T1000 (cell line): ENCODE measurements around the gene TMEM184C.

Experiments
- DNase-seq: peaks from one replicate; lab custom pipeline; 2025; ENCODE audit warnings: mixed read lengths; lab: John Stamatoyannopoulos, UW

The TMEM184C gene

DNA sequence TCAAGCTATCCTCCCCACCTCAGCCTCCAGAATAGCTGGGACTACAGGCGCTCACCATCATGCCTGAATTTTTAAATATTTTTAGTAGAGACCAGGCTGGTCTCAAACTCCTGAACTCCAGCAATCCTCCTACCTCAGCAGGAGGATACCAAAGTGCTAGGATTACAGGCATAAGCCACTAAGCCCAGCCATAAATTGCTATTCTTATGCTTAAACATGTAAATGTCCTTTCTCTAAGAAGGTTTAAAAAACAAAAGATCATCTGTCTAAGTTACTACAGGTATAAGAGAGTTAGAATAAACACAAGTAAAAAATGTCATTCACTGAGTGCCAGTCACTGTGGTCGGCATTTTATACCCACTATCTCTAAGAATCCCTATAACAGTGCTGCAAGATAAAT is 38.4 kb downstream of the TMEM184C start:
- no peak for DNase-seq

DNA sequence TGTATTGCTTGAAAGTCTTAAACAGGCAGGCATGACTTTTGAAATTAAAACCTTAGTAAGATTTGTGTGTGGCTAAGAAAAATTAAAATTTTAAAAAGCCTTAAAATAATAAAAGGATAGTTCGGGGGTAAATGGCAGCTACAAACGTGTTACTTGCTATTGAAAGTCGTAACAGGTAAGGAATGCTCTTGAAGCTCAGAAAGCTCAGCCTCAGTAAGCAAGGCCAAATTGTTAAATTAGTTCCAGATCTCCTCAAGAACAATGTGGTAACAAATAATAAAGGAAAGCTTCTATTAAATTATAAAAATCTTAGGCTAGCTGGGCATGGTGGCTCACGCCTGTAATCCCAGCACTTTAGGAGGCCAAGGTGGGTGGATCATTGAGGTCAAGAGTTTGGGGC is 41.3 kb downstream of the TMEM184C start:
- no peak for DNase-seq

DNA sequence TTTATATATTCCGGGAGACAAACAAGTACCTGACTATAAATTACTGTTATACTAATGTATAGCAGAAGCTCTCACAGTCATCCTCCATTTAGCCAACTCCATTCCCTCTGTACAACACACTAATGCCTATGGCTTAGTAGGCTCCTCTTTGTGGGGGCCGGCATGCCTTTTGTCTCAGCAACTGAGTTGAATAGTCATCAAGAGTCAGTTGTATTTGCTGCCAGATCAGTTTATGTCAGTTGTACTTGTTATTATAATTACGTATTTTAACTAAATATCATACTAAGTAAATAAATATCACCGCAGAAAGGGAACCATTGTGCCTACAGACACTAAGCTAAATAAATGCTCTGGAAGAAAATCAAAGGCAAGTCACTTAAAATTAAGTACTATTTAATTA is 56.9 kb downstream of the TMEM184C start:
- no peak for DNase-seq

DNA sequence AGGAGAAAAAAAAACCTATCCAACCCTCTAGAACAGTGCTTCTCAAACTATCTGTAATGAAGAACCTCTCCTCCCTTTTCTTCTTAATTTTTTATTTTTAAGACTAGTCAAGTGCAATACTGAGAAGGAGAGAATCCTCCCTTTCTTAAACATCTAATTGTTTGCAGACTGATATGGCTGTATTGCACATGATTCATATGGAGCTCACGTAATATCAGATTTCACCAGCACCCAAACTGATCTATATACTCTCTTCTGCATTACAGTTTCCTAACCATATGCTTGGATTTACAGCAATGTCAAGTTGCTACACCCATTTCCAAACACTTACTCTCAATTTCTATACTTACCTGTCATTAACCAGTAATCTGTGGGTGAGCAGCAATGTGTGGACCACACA is 57.3 kb downstream of the TMEM184C start:
- no peak for DNase-seq

DNA sequence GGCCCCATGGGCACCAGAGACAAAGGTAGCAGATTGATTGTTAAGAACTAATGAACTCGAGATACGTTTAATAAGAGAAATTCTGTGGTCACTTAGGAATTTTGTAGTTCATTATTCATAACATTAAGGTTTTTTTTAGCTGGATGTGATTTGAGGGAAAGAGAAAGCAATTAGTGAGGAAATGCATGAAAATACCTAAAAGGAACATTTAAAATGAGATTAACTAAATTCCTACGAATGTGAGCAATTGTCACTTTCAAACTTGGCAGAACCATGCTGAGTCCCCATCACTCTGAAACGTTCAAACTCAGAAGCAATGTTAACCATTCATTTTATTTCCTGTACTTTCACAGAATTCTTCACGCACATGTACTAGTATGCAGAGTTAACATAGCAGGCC is 60.9 kb downstream of the TMEM184C start:
- no peak for DNase-seq

DNA sequence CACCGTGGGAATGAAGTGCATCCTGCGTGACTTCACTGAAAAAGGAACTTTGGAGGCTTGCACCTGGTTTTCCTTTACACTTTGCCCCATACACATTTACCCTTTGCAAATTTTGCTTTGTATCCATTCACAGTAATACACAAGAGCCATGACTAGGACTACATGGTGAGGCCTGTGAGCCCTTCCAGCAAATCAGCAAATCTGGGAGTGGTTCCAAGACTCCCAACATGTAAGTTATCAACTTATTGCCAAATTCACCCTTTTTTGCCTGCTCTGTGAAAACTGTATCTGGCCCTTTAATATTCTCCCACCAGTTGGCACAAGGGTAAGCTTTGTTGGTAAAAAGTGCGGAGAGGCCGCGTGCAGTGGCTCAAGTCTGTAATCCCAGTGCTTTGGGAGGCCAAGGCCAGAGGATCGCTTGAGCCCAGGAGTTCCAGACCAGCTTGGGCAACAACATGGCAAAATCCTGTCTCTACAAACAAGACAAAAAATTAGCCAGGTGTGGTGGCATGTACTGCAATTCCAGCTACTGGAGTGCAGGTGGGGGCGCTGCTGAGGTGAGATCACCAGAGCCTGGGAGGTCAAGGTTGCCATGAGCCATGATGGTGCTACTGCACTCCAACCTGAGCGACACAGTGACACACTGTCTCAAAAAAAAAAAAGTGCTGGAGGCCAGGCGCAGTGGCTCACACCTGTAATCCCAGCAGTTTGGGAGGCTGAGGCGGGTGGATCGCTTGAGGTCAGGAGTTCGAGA is 61.8 kb downstream of the TMEM184C start:
- DNase-seq: no peak

DNA sequence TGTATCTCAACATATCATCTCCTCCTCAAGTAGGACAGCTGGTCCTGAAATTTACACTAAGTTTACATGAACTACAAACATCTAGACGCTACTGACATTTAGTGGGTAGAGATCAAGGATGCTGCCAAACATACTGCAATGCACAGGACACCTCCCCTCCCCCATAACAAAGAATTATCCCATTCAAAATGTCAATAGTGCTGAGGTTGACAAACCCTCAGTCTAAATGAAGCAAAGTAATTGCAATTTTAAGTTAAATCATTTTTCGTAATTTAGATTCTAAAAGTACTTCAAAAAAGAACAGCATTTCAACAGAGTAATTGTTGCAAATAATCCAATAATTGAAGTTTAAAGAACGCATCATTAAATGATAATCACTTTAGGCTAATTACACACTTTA is 65.6 kb downstream of the TMEM184C start:
- DNase-seq: no peak

DNA sequence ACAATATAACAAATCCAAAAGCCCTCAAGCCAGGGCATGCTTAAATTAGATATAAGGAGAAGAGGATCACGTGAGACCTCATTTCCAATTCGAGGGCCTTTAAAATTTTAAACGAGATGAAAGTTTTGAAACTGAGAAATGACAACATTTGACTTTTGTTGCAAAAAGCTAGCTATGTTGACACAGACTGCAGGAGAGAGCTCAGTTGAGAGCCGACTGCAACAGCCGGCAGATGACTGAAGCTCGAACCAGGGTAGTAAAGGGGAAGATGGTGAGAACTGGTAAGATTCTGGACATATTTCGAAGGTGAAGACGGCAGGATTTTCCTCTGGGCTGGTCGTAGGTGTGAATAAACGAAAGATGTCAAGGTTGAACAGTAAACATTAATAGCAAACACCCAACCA is 66.0 kb downstream of the TMEM184C start:
- no peak for DNase-seq

DNA sequence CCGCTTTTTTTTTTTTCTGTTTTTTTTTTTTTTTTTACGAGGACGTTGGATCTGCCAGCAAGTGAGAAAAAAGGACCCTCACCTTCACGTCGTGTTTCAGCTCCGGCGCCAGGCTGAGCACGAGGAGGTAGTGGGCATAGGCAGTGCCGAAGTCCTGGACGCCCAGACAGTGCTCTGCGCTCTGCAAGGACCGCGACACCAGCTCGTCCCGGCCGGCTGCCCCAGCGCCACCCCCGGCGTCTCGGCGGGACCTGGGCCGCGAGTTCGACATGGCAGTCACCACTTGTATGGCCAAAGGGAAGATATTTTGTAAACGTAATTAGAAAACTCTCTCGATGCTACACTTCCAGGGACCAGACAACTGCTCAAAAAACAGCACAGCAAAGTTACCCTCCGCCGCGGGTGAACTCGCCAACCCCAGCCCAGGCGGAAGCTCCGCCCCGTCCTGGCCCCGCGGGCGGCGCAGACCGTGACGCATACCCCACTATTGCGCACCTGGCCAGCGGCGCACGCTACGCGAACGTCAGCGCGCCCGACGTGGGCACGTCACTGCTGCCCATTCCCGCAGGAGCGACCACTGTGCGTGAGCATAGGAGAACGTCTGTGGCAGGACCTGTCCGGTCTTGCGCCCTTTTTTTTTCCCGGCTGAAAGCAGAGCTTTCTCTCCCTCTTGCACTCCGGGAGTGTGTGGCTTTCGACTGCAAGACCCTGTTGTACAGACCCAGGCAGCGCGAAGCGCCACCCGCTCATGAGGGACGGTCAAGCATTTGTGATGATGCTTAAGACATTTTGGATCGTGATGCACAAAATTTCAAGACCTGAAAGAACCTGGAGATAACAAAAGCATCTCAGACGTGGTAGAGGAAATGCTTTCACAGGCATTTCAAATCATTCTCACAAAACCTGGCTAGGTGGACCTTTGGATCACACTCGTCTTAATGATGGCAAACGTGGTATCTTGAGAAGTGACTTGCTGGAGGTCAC is 66.8 kb downstream of the TMEM184C start, which contains the start of gene PRMT9:
Gene PRMT9, minus strand, starts transcription at position 447 of the 984 bp plus-strand sequence. Its CDS starts 176 bp downstream, at position 271.
- DNase-seq: peak; percentile 91

DNA sequence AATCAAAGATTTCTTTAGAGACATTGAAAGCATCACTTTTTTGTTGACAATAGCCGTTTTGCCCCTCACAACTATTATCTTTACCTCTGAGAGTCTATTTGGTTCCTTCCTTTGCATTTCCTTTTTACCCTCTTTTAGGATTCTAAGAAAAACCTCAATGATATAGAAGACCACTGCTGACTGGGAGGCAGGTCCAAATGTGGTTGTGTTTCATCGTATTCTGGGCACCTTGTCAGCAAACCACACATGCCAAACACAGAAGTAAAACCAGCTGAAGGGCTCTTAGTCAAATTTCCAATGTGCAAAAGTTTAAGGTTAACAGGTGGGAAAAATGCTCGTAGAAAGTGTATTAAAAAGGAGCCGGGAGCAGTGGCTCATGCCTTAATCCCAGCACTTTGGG is 71.9 kb downstream of the TMEM184C start:
- no peak for DNase-seq

DNA sequence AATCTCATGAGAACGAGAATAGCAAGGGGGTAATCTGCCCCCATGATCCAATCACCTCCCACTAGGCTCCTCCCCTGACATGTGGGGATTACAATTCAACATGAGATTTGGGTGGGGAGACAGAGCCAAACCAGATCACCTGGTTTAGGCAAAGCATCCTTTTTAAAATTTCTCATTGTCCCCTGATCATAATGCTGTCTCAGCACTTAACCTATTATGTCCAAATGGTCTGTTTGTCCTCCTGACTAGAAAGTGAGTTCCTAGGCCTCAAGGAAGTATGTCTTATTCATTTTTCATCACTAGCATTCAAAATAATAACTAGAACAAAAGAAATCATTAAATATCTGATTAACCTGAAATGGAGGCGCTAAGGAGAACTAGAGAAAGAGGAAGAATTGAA is 74.6 kb downstream of the TMEM184C start:
- no peak for DNase-seq

DNA sequence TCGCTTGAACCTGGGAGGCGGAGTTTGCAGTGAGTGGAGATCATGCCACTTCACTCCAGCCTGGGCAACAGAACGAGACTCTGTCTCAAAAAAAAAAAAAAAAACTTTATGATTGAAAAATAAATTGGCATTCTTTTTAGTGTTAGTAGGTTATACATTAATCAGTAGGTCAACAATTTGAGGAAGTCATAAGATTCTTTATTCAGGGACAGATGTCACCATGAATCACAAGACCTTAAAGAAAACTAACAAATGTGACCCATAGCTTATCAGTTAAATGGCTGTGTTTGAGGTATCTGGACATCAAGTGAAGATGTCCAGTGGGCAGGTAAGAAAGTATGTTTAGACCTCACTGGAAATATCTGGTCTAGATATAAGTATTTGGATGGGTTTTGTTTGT is 76.0 kb downstream of the TMEM184C start:
- DNase-seq: no peak

DNA sequence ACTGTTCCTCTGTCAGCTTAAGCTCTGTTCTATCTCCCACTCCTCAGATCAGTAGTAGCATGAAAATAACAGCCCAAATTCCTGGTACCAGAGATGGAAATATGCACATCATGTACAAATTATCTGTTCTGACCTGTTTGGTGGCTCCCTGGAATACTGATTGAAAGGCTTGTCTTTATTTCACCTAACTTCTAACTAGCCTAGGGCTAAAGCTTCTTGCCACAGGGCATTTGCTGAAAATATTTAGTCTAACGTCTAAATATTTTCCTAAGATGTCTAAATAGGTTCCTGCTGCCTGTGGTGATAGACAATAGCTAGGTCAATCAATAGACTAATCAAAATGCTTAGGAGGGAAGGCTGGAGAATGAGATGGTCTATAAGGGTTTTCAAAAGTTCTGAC is 79.7 kb downstream of the TMEM184C start:
- DNase-seq: no peak

DNA sequence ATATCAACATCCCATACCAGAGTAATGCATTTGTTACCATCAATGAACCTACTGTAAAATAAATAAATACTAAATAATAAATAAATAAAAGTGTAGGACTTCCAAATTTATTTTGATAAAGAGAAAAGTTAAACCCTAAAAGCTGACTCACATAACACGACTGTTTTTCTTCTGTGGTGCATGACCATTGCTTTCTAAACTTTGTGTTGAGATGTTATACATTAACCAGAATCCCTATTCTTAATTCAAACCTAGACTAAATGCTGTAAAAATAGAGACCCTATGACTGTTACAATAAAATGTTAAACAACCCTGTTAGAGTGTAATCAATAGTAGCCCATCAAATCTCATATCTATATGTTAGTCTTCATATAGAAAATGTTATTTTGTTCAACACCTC is 87.6 kb downstream of the TMEM184C start:
- DNase-seq: no peak

DNA sequence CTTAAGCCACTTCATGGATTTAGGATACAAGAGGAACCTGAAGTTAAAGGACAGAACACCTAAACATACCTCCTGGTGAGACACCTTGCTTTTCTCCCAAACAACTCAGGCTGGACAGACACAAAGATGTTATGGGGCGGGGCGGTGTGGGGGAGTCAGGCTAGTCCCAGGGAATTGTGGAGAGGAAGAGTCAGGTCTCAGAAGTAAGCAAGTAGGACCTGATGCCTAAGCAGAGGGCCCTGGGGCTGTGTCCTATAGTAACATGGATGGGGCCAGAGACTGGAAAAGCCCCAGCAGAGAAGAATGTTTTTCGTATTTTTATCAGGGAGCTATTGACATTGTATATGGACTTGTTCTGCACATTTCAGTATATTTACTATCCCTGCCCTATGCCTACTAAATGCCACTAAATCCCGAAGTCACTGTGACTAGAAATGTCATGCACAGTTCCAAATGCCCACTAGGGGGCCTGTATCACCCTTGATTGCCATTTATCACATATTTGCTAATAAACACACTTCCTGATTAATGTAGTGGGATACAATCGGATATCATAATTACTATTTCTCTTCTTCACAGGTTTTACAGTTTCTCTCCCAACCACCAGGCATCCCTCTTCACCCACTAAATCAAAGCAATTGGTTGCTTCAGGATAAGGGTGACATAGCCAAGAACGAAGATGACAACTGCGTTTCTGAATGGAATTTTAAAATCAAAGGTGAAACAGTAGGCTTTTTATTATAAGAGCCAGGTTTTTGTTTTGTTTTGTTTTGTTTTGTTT is 90.9 kb downstream of the TMEM184C start:
- DNase-seq: peak; percentile 14

DNA sequence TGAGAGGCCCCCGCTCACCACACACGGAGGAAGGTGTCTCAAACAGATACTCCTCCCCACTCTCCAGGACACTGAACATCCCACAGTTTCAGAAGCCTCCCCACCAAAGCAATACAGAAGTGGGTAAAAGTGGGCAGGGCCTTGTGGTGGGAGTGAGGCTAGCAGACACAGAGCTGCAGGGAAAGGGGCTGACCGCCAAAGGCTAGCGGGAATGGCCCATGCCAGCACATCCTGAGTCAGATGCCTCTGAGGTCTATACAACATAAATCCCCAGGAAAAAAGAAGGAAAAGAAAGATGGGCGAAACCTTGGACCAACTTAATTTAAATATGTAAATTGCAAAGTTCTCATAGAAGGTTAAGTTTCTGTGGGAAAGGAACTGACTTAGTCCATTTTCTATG is 92.8 kb downstream of the TMEM184C start:
- DNase-seq: peak; percentile 78

DNA sequence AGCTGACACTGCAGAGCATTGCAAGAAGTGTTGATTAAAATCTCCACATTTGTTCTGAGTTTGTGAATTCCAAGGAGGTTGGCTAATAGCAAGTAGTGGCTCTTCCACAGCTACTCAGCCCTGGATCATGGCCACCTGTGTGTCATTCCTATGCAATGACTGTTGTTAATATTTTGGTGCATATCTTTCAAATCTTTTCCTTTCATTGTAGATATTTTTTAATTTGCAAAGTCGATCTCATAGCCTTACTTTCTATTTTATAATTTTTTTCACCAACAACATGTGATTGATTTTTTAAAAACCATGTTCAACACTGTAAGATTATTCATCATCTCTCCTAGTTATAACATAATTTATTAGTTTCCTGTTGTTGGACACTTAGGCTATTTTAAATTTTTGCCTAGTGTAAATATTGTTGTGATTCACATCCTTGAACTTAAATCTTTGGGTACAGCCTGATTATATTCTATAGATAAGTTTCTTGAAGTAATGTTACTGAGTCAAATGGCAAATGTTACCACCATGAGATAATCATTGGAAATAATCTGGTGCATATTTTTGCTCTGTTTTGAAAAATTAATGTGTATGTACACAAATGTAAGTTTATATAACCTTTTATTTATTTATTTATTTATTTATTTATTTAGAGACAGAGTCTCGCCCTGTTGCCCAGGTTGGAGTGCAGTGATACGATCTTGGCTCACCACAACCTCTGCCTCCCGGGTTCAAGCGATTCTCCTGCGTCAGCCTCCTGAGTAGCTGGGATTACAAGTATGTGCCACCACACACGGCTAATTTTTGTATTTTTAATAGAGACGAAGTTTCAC is 97.6 kb downstream of the TMEM184C start:
- no peak for DNase-seq

DNA sequence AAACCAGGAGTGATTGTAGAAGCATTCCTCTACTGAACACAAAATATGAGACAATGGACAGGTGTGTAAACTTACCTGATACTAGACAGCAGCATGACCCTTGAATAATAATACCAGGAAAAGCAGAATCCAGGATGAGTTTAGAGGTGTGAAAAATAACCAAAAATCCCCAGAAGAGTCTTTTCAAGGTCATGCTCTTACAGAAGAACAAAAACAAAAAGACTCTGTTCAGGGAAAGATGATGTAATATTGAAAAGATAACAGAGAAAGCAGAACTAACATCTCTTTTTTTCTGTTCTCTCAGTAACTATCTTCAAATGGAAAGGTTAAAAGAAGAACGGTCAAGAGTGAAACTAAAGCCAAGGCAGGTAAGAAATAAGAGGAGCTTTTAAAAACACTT is 100.7 kb downstream of the TMEM184C start:
- no peak for DNase-seq
